ENCODE measurements around the gene SLC29A3.

Gene SLC29A3

GRCh38 chr10:71312811-71313789, 6.0 kb upstream of the SLC29A3 start:
- Histone ChIP-seq H3K27me3 (ENCODE audit: insufficient read depth, low read length, poor library complexity) (peaks cover 7% of the 10 kb centered on the region), H3K4me1 (ENCODE audit: insufficient read depth, low read length) (peaks cover 34% of the 10 kb centered on the region), H3K79me2 (ENCODE audit: insufficient read depth, low read length) (no peaks in the 10 kb centered on the region), H4K20me1 (ENCODE audit: insufficient read depth, low read length) (no peaks in the 10 kb centered on the region), H3K4me3 (ENCODE audit: low read depth in 1 of 2, low read length in 2 of 2) (no peak overlapping the region), H3K27ac (ENCODE audit: low read length) (no peak overlapping the region), H2AFZ (ENCODE audit: low read depth, low read length) (no peak overlapping the region), H3K9me3 (ENCODE audit: insufficient read depth, low read length, severe bottlenecking) (no peaks in the 10 kb centered on the region), H3K9ac (ENCODE audit: low read depth, low read length) (no peak overlapping the region), H3K4me2 (ENCODE audit: insufficient read depth, low read length) (no peak overlapping the region), H3K36me3 (ENCODE audit: insufficient read depth, low read length) (no peaks in the 10 kb centered on the region)
- ATAC-seq (ENCODE audit: insufficient read depth, low read depth) (no peak), DNase-seq (no peak)
- TF ChIP-seq CTCF (IDR thresholded peaks at IDR 0.05; ENCODE audit: borderline replicate concordance, extremely low read depth, low read length, poor library complexity, severe bottlenecking) (no peak), EZH2 (IDR thresholded peaks at IDR 0.05; ENCODE audit: borderline replicate concordance, low read depth, low read length, severe bottlenecking) (no peak)

- Histone ChIP-seq H3K4me1 (ENCODE audit: insufficient read depth, low read length) (peaks cover 41% of the 10 kb centered on the region), H3K36me3 (ENCODE audit: insufficient read depth, low read length) (no peaks in the 10 kb centered on the region), H2AFZ (ENCODE audit: low read depth, low read length) (peak overlapping the region; percentile 60), H3K27ac (ENCODE audit: low read length) (peak overlapping the region; percentile 37), H3K9me3 (ENCODE audit: insufficient read depth, low read length, severe bottlenecking) (no peaks in the 10 kb centered on the region), H3K4me3 (ENCODE audit: low read depth in 1 of 2, low read length in 2 of 2) (peak overlapping the region in 1 of 2 experiments; percentile 31; a peak in 2 of 4 replicates), H3K4me2 (ENCODE audit: insufficient read depth, low read length) (peak overlapping the region; percentile 51), H3K79me2 (ENCODE audit: insufficient read depth, low read length) (no peaks in the 10 kb centered on the region), H3K27me3 (ENCODE audit: insufficient read depth, low read length, poor library complexity) (peaks cover 7% of the 10 kb centered on the region), H4K20me1 (ENCODE audit: insufficient read depth, low read length) (no peaks in the 10 kb centered on the region), H3K9ac (ENCODE audit: low read depth, low read length) (peak overlapping the region; percentile 22; the same call in 1 of the 2 replicates)
- ATAC-seq (ENCODE audit: insufficient read depth, low read depth) (peak; percentile 62), DNase-seq (peak; percentile 63)
- TF ChIP-seq EZH2 (IDR thresholded peaks at IDR 0.05; ENCODE audit: borderline replicate concordance, low read depth, low read length, severe bottlenecking) (no peak), CTCF (IDR thresholded peaks at IDR 0.05; ENCODE audit: borderline replicate concordance, extremely low read depth, low read length, poor library complexity, severe bottlenecking) (peak; percentile 84)
Measured at GRCh38 chr10:71314028-71314693, 4.9 kb upstream of the SLC29A3 start.

- ATAC-seq (ENCODE audit: insufficient read depth, low read depth) (no peak), DNase-seq (no peak)
- peaks cover 46% of the 10 kb centered on the region for H3K4me1 ChIP-seq (ENCODE audit: insufficient read depth, low read length)
- H3K9ac ChIP-seq (ENCODE audit: low read depth, low read length) = peak overlapping the region; percentile 22; the same call in 1 of the 2 replicates
- H3K27ac ChIP-seq (ENCODE audit: low read length) = peak overlapping the region; percentile 37
- H2AFZ ChIP-seq (ENCODE audit: low read depth, low read length) = peak overlapping the region; percentile 60
- H4K20me1 ChIP-seq (ENCODE audit: insufficient read depth, low read length) = no peaks in the 10 kb centered on the region
- no peaks in the 10 kb centered on the region for H3K79me2 ChIP-seq (ENCODE audit: insufficient read depth, low read length)
- no peak for TF ChIP-seq EZH2 (IDR thresholded peaks at IDR 0.05; ENCODE audit: borderline replicate concordance, low read depth, low read length, severe bottlenecking)
- no peak for TF ChIP-seq CTCF (IDR thresholded peaks at IDR 0.05; ENCODE audit: borderline replicate concordance, extremely low read depth, low read length, poor library complexity, severe bottlenecking)
- peaks cover 7% of the 10 kb centered on the region for H3K27me3 ChIP-seq (ENCODE audit: insufficient read depth, low read length, poor library complexity)
- peak overlapping the region; percentile 51 for H3K4me2 ChIP-seq (ENCODE audit: insufficient read depth, low read length)
- H3K4me3 ChIP-seq (ENCODE audit: low read depth in 1 of 2, low read length in 2 of 2) = peak overlapping the region in 1 of 2 experiments; percentile 31; a peak in 2 of 4 replicates
- no peaks in the 10 kb centered on the region for H3K36me3 ChIP-seq (ENCODE audit: insufficient read depth, low read length)
- H3K9me3 ChIP-seq (ENCODE audit: insufficient read depth, low read length, severe bottlenecking) = no peaks in the 10 kb centered on the region
Measured at GRCh38 chr10:71314694-71315225, 4.3 kb upstream of the SLC29A3 start.

Data from DND-41 (cell line).